Stimulated activated CD4-positive, alpha-beta T cell treated with anti-CD3 and anti-CD28 coated beads, Interleukin-1b, Interleukin-23, amount 100 ng/mL, for 24 hours (primary cell): ENCODE data around the gene RPL38.

Experiments
- DNase-seq, 4 experiments: peaks; one replicate each; pipeline ENCODE4 v3.0.0-alpha.2; 2020; ENCODE audit warnings: low read depth in 4 of 4, low spot score in 1 of 4

The RPL38 gene

GRCh38 chr17:74210191-74211140 lies 7.0 kb downstream of the RPL38 start:
- DNase-seq, result peak in 3 of 4 experiments; percentile 67 to 69 (median 67)

- peak in 1 of 4 experiments; percentile 13 for DNase-seq
Observed at GRCh38 chr17:74211141-74211911, 7.8 kb downstream of the RPL38 start.

GRCh38 chr17:74211912-74212208 lies 8.4 kb downstream of the RPL38 start:
- peak in 2 of 4 experiments; percentile 11 to 18 for DNase-seq

- DNase-seq, result peak in 1 of 4 experiments; percentile 16
Observed at GRCh38 chr17:74212209-74212912, 8.9 kb downstream of the RPL38 start.

GRCh38 chr17:74212913-74213791 lies 9.7 kb downstream of the RPL38 start, which contains the start of gene TTYH2:
Gene TTYH2, plus strand, starts transcription at chr17:74213571. Its CDS starts 17 bp downstream, at chr17:74213588.
- peak in 2 of 4 experiments; percentile 47 to 68 for DNase-seq

- DNase-seq, result no peak
Observed at GRCh38 chr17:74213861-74214391, 10.4 kb downstream of the RPL38 start.

- no peak for DNase-seq
Observed at GRCh38 chr17:74214484-74215341, 11.2 kb downstream of the RPL38 start.

GRCh38 chr17:74215342-74215727 lies 11.9 kb downstream of the RPL38 start:
- no peak for DNase-seq

- no peak for DNase-seq
Observed at GRCh38 chr17:74216505-74216904, 13.0 kb downstream of the RPL38 start.

GRCh38 chr17:74217037-74217730 lies 13.7 kb downstream of the RPL38 start:
- no peak for DNase-seq

- DNase-seq, result no peak
Observed at GRCh38 chr17:74217888-74218287, 14.4 kb downstream of the RPL38 start.

GRCh38 chr17:74218436-74218835 lies 15.0 kb downstream of the RPL38 start:
- DNase-seq, result no peak

- no peak for DNase-seq
Observed at GRCh38 chr17:74219576-74220133, 16.2 kb downstream of the RPL38 start.

- DNase-seq, result no peak
Observed at GRCh38 chr17:74220219-74220618, 16.7 kb downstream of the RPL38 start.

GRCh38 chr17:74220946-74221818 lies 17.7 kb downstream of the RPL38 start:
- no peak for DNase-seq

GRCh38 chr17:74222399-74222798 lies 18.9 kb downstream of the RPL38 start:
- DNase-seq, result no peak

- no peak for DNase-seq
Observed at GRCh38 chr17:74223901-74224300, 20.4 kb downstream of the RPL38 start.
